HG03354 (cell line): ENCODE measurements around the gene ATP6V1E1.
"Not testable (repeated sequence)": the region's sequence is repeated elsewhere in the genome, so short reads cannot be mapped to it uniquely, and the experiment has no call there.

ENCODE experiments used
- ATAC-seq: cut with Tn5 transposase; IDR thresholded peaks from one replicate; pipeline ENCODE4 v1.9.1; 2021; ENCODE audit warnings: mild to moderate bottlenecking; ENCODE audit not compliant: unreplicated experiment, poor library complexity, severe bottlenecking

ATP6V1E1 gene

GRCh38 chr22:17587629-17588028, 40.9 kb downstream of the ATP6V1E1 start:
- ATAC-seq, result no peak

GRCh38 chr22:17586831-17587440, 41.6 kb downstream of the ATP6V1E1 start:
- no peak for ATAC-seq

DNA sequence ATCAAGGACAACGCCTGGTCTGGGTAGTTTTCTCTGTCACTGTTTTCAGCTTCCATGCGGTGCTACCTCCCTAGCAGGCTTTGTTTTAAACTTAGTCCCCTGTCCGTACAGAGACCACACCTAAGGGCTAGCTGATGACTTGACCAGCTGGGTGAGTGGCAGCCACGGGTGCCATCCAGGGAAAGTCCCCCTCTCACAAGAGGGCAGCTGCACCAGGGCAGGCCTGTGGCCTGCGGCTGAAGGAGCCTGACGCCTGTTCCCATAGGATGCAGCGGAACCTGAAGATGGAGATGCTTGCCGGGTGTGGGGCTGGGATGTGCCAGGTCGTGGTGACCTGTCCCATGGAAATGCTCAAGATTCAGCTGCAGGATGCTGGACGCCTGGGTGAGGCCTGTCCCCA, 45.4 kb downstream of the ATP6V1E1 start:
- ATAC-seq, result no peak

- no peak for ATAC-seq
Measured at GRCh38 chr22:17581631-17582030, 46.9 kb downstream of the ATP6V1E1 start.

DNA sequence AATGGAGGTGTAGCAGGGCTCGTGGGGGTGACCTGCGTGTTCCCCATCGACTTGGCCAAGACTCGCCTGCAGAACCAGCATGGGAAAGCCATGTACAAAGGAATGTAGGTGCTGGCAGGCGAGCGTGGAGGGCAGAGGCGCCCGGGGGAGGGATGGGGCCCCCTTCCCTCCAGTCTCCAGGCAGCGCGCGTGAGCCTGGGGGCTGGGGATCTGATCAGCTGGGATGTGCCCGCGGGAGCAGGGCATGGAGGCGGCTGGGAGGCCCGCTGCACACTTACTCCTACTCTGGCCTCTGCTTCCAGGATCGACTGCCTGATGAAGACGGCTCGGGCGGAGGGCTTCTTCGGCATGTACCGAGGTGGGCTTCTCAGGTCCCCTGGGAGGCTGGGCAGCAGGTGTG, 47.5 kb downstream of the ATP6V1E1 start:
- no peak for ATAC-seq

- ATAC-seq, result no peak
Measured at GRCh38 chr22:17580441-17581031, 48.0 kb downstream of the ATP6V1E1 start.

GRCh38 chr22:17579535-17579981, 49.0 kb downstream of the ATP6V1E1 start:
- no peak for ATAC-seq

DNA sequence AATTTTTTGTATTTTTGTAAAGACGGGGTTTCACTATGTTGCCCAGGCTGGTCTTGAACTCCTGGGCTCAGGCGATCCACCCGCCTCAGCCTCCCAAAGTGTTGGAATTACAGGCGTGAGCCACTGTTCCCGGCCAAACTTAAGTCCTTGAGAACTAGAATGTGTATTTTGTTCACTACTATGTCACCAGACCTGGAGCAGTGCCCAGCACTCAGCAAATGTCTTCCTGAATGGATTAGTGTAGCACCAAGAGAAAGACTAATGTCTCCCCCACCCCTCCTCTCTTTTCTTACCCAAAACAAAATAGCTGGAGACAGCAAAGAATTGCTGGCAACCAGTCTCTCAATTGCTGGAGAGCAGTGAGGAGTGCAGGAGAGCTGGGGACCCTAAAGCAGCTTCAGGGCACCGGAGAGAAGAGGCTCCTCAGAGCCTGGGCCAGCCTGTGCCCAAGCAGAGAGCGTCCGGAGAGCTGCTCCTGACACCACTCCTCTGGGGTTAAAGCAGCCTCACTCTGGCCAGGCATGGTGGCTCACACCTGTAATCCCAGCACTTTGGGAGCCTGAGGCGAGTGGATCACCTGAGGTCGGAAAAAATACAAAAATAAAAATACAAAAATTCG, 50.3 kb downstream of the ATP6V1E1 start:
- no peak for ATAC-seq

- ATAC-seq, result no peak
Measured at GRCh38 chr22:17576470-17576869, 52.1 kb downstream of the ATP6V1E1 start.

DNA sequence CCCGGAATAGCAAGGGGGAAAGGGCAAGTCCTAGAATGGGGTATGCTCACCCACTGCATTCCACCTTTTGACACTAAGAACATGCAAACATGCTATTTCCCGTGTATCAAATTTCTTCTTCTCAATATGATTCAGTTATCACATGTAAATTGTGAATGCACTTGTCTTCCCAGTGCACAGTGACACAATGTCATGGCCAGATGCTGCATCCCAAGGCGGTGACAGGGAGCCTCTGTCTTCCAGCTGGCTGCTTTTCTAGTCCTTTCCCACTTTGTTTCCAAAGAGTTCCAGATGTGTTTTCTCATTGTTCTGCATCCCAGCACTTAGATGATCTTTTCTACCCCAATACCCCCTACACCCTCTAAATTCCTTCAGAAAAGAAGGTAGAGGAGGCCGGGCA, 52.9 kb downstream of the ATP6V1E1 start:
- no peak for ATAC-seq

GRCh38 chr22:17575151-17575550, 53.4 kb downstream of the ATP6V1E1 start:
- ATAC-seq, result no peak

DNA sequence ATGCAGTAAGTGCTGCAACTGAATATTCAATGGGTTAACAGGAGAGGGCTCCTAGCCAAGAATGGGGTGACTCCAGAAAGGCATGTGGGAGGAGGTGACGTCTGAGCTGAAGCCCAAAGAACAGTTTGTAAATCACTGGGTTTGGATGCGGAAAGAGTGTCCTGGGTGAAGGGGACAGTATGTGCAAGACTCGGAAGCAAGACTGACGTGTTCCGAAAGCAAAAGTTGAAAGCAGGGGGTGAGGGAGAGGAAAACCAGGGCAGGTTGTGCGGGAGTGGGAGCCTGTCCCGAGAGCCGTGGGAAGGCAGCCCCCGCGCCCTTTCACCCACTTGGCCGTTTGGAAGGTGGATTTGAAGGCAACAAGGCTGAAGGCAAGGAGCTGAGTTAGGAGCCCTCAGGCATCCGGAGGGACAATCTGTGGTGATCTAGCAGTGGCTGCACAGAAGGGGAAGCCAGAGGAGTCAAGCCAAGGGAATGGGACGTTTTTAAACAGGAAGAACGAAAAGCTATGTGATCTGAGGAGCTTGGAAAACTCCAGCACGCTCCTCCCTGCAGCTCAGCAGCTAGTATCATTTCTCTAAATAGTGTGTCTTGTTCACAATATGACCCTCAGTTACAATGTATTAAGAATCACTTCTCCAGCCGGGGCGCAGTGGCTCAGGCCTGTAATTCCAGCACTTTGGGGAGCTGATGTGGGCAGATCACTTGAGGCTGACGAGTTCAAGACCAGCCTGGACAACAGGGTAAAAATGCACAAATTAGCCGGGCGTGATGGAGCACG, 57.5 kb downstream of the ATP6V1E1 start:
- ATAC-seq, result no peak

GRCh38 chr22:17569971-17570511, 58.5 kb downstream of the ATP6V1E1 start:
- no peak for ATAC-seq

- ATAC-seq, result no peak
Measured at GRCh38 chr22:17566776-17567175, 61.8 kb downstream of the ATP6V1E1 start.

GRCh38 chr22:17566016-17566687, 62.4 kb downstream of the ATP6V1E1 start:
- not testable (repeated sequence) for ATAC-seq

- ATAC-seq, result no peak
Measured at GRCh38 chr22:17563936-17564391, 64.6 kb downstream of the ATP6V1E1 start.

GRCh38 chr22:17562906-17563870, 65.4 kb downstream of the ATP6V1E1 start, which contains the start of gene SLC25A18:
Gene SLC25A18 (plus strand): TSS chr22:17563498. CDS start chr22:17579945, 16,447 bp downstream.
- ATAC-seq, result no peak

GRCh38 chr22:17559188-17559587, 69.4 kb downstream of the ATP6V1E1 start:
- ATAC-seq, result no peak
